H1 (cell line): ENCODE results near the gene MGAT5. TPM values are rescaled to one million over a fixed set of nuclear protein-coding genes. Genes with fewer than 3 reads are reported as not detected.

Experiments
- CTCF ChIA-PET: fragments of 300-600 bp; sonication (Branson Sonifier 250); formaldehyde crosslinking; loops from one replicate; lab custom pipeline; 2021; ENCODE audit not compliant: partially characterized antibody; lab: Charles Lee
- POLR2A ChIA-PET: fragments of 300-600 bp; sonication (Branson Sonifier 250); formaldehyde crosslinking; loops from one replicate; lab custom pipeline; 2021; ENCODE audit warnings: inconsistent platforms; ENCODE audit not compliant: partially characterized antibody; lab: Charles Lee
- DNase-seq, 2 experiments: peaks; one replicate each; pipeline versions ENCODE4 v3.0.0 to v3.0.0-alpha.2; 2010 to 2022; ENCODE audit warnings: low spot score in 2 of 2, low read depth in 1 of 2, mixed read lengths in 1 of 2
- FAIRE-seq: peaks from 2 replicates; lab custom pipeline; 2011; peaks lifted over from hg19 to GRCh38; lab: Jason Lieb, UNC
- H2AFZ ChIP-seq: 2 replicates; pipeline ENCODE4 v1.8.1; 2012; ENCODE audit warnings: low read length, inconsistent platforms
- H2AK5ac ChIP-seq: 2 replicates; pipeline ENCODE4 v1.6.1; 2013; ENCODE audit warnings: low read depth, low read length
- H2BK120ac ChIP-seq: replicated peaks from 2 replicates; pipeline ENCODE3; 2013; ENCODE audit warnings: low read depth, low read length, inconsistent platforms
- H2BK12ac ChIP-seq: 2 replicates; pipeline ENCODE4 v1.6.1; 2013; ENCODE audit warnings: low read depth, low read length
- H2BK15ac ChIP-seq: 2 replicates; pipeline ENCODE4 v1.6.1; 2013; ENCODE audit warnings: low read length
- H2BK20ac ChIP-seq: 2 replicates; pipeline ENCODE4 v1.6.1; 2013; ENCODE audit warnings: low read length
- H2BK5ac ChIP-seq: 2 replicates; pipeline ENCODE4 v1.6.1; 2013; ENCODE audit warnings: low read depth, low read length
- H3K14ac ChIP-seq: 2 replicates; pipeline ENCODE4 v1.6.1; 2013; ENCODE audit warnings: inconsistent platforms; ENCODE audit not compliant: insufficient read length
- H3K18ac ChIP-seq: 2 replicates; pipeline ENCODE4 v1.6.1; 2013; ENCODE audit warnings: low read length; ENCODE audit errors: extremely low read depth
- H3K23ac ChIP-seq: 2 replicates; pipeline ENCODE4 v1.6.1; 2013; ENCODE audit warnings: inconsistent platforms; ENCODE audit not compliant: insufficient read length
- H3K23me2 ChIP-seq: 2 replicates; pipeline ENCODE4 v1.6.1; 2013; ENCODE audit warnings: low read depth, low read length
- H3K27ac ChIP-seq: 2 replicates; pipeline ENCODE4 v1.6.1; 2011; ENCODE audit warnings: low read depth, low read length, inconsistent platforms
- H3K27me3 ChIP-seq, 4 experiments: replicated peaks in 1 of 4; 1 replicate in 1 of 4; 2 replicates in 3 of 4; pipeline versions ENCODE4 v1.6.1 to v1.8.1; 2011 to 2013; ENCODE audit warnings: low read length in 3 of 4, mild to moderate bottlenecking in 3 of 4, inconsistent platforms in 2 of 4, mixed read lengths in 2 of 4, moderate library complexity in 1 of 4; ENCODE audit not compliant: control insufficient read depth in 3 of 4, insufficient read depth in 3 of 4; ENCODE audit errors: extremely low read depth in 1 of 4
- H3K36me3 ChIP-seq, 4 experiments: 2 replicates each; pipeline versions ENCODE4 v1.6.1 to v1.8.1; 2011 to 2013; ENCODE audit warnings: mild to moderate bottlenecking in 4 of 4, low read length in 3 of 4, moderate library complexity in 2 of 4, control low read depth in 1 of 4, inconsistent platforms in 1 of 4; ENCODE audit not compliant: insufficient read depth in 4 of 4, control insufficient read depth in 2 of 4
- H3K4ac ChIP-seq: replicated peaks from 2 replicates; pipeline ENCODE3; 2013; ENCODE audit warnings: low read length, low read depth, mixed read lengths, inconsistent platforms; ENCODE audit not compliant: insufficient read length
- H3K4me1 ChIP-seq, 4 experiments: replicated peaks in 1 of 4; 1 replicate in 1 of 4; 2 replicates in 3 of 4; pipeline versions ENCODE4 v1.6.1 to v1.8.1; 2011 to 2013; ENCODE audit warnings: low read length in 3 of 4, inconsistent platforms in 2 of 4, mixed read lengths in 1 of 4; ENCODE audit not compliant: insufficient read depth in 4 of 4, control insufficient read depth in 3 of 4
- H3K4me2 ChIP-seq, 2 experiments: 2 replicates each; pipeline versions ENCODE4 v1.6.1 to v1.8.1; 2011 to 2013; ENCODE audit warnings: low read depth in 2 of 2, low read length in 2 of 2, control low read depth in 1 of 2, inconsistent platforms in 1 of 2, mild to moderate bottlenecking in 1 of 2; ENCODE audit not compliant: insufficient read depth in 1 of 2
- H3K4me3 ChIP-seq, 4 experiments: fragments of 200-600, 300-600 bp in 1 of 4; sonication (generic), shearing (Covaris generic), sonication (Bioruptor Twin) in 1 of 4; 2 replicates each; pipeline versions ENCODE4 v1.5.1 to v1.8.1; 2011 to 2016; ENCODE audit warnings: low read length in 4 of 4, low read depth in 3 of 4, control low read depth in 2 of 4, inconsistent platforms in 2 of 4, mild to moderate bottlenecking in 2 of 4, mixed read lengths in 1 of 4, moderate library complexity in 1 of 4; ENCODE audit not compliant: insufficient read depth in 2 of 4; ENCODE audit errors: extremely low read depth in 1 of 4
- H3K56ac ChIP-seq: replicated peaks from 2 replicates; pipeline ENCODE3; 2013; ENCODE audit warnings: low read depth, mild to moderate bottlenecking, mixed read lengths, low read length, inconsistent platforms; ENCODE audit not compliant: insufficient read length
- H3K79me1 ChIP-seq: 2 replicates; pipeline ENCODE4 v1.6.1; 2013; ENCODE audit warnings: low read depth, low read length, control low read depth
- H3K79me2 ChIP-seq, 2 experiments: 2 replicates each; pipeline versions ENCODE4 v1.6.1 to v1.8.1; 2012 to 2013; ENCODE audit warnings: low read length in 2 of 2, mild to moderate bottlenecking in 2 of 2, inconsistent platforms in 1 of 2; ENCODE audit not compliant: insufficient read depth in 2 of 2, control insufficient read depth in 1 of 2
- H3K9ac ChIP-seq, 4 experiments: replicated peaks in 1 of 4; 1 replicate in 1 of 4; 2 replicates in 3 of 4; pipeline versions ENCODE4 v1.6.1 to v1.8.1; 2011 to 2013; ENCODE audit warnings: low read depth in 3 of 4, low read length in 3 of 4, control low read depth in 2 of 4, mild to moderate bottlenecking in 2 of 4, moderate library complexity in 2 of 4, inconsistent platforms in 1 of 4; ENCODE audit errors: extremely low read depth in 1 of 4
- H3K9me3 ChIP-seq, 2 experiments: 2 replicates each; pipeline versions ENCODE4 v1.6.1 to v1.8.1; 2012 to 2013; ENCODE audit warnings: mild to moderate bottlenecking in 2 of 2, moderate library complexity in 2 of 2, control low read depth in 1 of 2, inconsistent platforms in 1 of 2, low read depth in 1 of 2, low read length in 1 of 2, mixed read lengths in 1 of 2; ENCODE audit not compliant: insufficient read depth in 2 of 2
- H4K20me1 ChIP-seq, 2 experiments: replicated peaks in 1 of 2; 2 replicates each; pipeline versions ENCODE3 to v1.8.1; 2011 to 2013; ENCODE audit warnings: inconsistent platforms in 2 of 2, low read length in 2 of 2, mild to moderate bottlenecking in 1 of 2; ENCODE audit not compliant: insufficient read depth in 2 of 2, control insufficient read depth in 1 of 2
- H4K5ac ChIP-seq: 2 replicates; pipeline ENCODE4 v1.6.1; 2013; ENCODE audit warnings: low read length, low read depth, mixed read lengths, inconsistent platforms; ENCODE audit not compliant: insufficient read length
- H4K8ac ChIP-seq: 2 replicates; pipeline ENCODE4 v1.8.0; 2013; ENCODE audit warnings: mild to moderate bottlenecking, moderate library complexity, low read length, inconsistent platforms; ENCODE audit not compliant: insufficient read depth; ENCODE audit errors: extremely low read depth
- H4K91ac ChIP-seq: replicated peaks from 2 replicates; pipeline ENCODE3; 2013; ENCODE audit warnings: low read length, mixed read lengths, inconsistent platforms; ENCODE audit not compliant: insufficient read length
- BCL11A ChIP-seq, 2 experiments: IDR thresholded peaks; one replicate each; pipeline ENCODE4 v1.6.1; 2011; ENCODE audit warnings: low read depth in 2 of 2, low read length in 2 of 2, mild to moderate bottlenecking in 2 of 2
- CBX8 ChIP-seq: fragments of 300-800, 300-1000 bp; sonication (generic); IDR thresholded peaks from 2 replicates; pipeline ENCODE4 v1.7.1; 2016; ENCODE audit warnings: low read depth, low read length, borderline replicate concordance
- CEBPB ChIP-seq: IDR thresholded peaks from 2 replicates; pipeline ENCODE4 v1.6.1; 2012; ENCODE audit warnings: low read depth, low read length
- CHD2 ChIP-seq: IDR thresholded peaks from 2 replicates; pipeline ENCODE4 v1.6.1; 2012; ENCODE audit warnings: low read length, improper control_type of control experiment
- CREB1 ChIP-seq: IDR thresholded peaks from 2 replicates; pipeline ENCODE4 v1.6.1; 2012; ENCODE audit warnings: inconsistent platforms
- EGR1 ChIP-seq: IDR thresholded peaks from 2 replicates; pipeline ENCODE4 v1.6.1; 2011; ENCODE audit warnings: low read depth, low read length, borderline replicate concordance
- GTF2F1 ChIP-seq: IDR thresholded peaks from 2 replicates; pipeline ENCODE4 v1.6.1; 2012; ENCODE audit warnings: low read depth, low read length, improper control_type of control experiment, borderline replicate concordance
- HDAC6 ChIP-seq: IDR thresholded peaks from one replicate; pipeline ENCODE4 v1.7.1; 2012; ENCODE audit warnings: low read depth, mild to moderate bottlenecking, inconsistent platforms, low read length, moderate library complexity
- NRF1 ChIP-seq: IDR thresholded peaks from 2 replicates; pipeline ENCODE4 v1.6.1; 2011; ENCODE audit warnings: mild to moderate bottlenecking, low read depth, low read length, improper control_type of control experiment
- POLR2A ChIP-seq, 2 experiments: IDR thresholded peaks; 1 replicate in 1 of 2; 2 replicates in 1 of 2; pipeline ENCODE4 v1.6.1; 2011; ENCODE audit warnings: low read depth in 2 of 2, low read length in 2 of 2, mild to moderate bottlenecking in 2 of 2; ENCODE audit errors: control extremely low read depth in 1 of 2
- POLR2AphosphoS5 ChIP-seq: IDR thresholded peaks from 2 replicates; pipeline ENCODE4 v1.6.1; 2011; ENCODE audit warnings: low read depth, low read length
- POU5F1 ChIP-seq: IDR thresholded peaks from 2 replicates; pipeline ENCODE4 v1.6.1; 2011; ENCODE audit warnings: low read depth, mild to moderate bottlenecking, low read length, moderate library complexity
- SIN3A ChIP-seq, 2 experiments: IDR thresholded peaks in 1 of 2; conservative IDR thresholded peaks in 1 of 2; 2 replicates each; pipeline ENCODE4 v1.6.1; 2011 to 2012; ENCODE audit warnings: low read length in 2 of 2, improper control_type of control experiment in 1 of 2, low read depth in 1 of 2, mild to moderate bottlenecking in 1 of 2
- SIRT6 ChIP-seq: IDR thresholded peaks from one replicate; pipeline ENCODE4 v1.7.1; 2012; ENCODE audit warnings: low read length, inconsistent platforms
- TBP ChIP-seq: IDR thresholded peaks from 2 replicates; pipeline ENCODE4 v1.6.1; 2011; ENCODE audit warnings: low read depth, low read length, improper control_type of control experiment
- ZNF274 ChIP-seq: IDR thresholded peaks from 2 replicates; pipeline ENCODE4 v1.7.0; 2012; ENCODE audit warnings: low read length, borderline replicate concordance; ENCODE audit errors: extremely low read depth
- WGBS, 2 experiments: shearing (Covaris generic) in 1 of 2; methylation state at CpG; one replicate each; pipeline versions ENCODE4 v1.1.6 to v1.1.7; 2013 to 2015; ENCODE audit warnings: low lambda C conversion rate in 2 of 2, mixed read lengths in 2 of 2, inconsistent platforms in 1 of 2, low coverage in 1 of 2, missing lambda C conversion rate in 1 of 2; ENCODE audit not compliant: insufficient replicate concordance in 2 of 2, insufficient coverage in 1 of 2, insufficient read length in 1 of 2; ENCODE audit errors: extremely low coverage in 1 of 2, missing lambda C conversion rate in 1 of 2; 5-methylcytosine and 5-hydroxymethylcytosine counted together
- polyA plus RNA-seq, 7 experiments: library from polyadenylated mRNA; depleted of rRNA in 3 of 7; stranded (reverse) in 5 of 7; unstranded in 2 of 7; fragments of >200 nt in 5 of 7; fragments of 200-250 nt in 2 of 7; gene quantifications; 1 replicate in 5 of 7; 2 replicates in 1 of 7; 4 replicates in 1 of 7; pipeline versions ENCODE4 v1.2.1 to v1.2.3, GENCODE V29; 2011 to 2013; ENCODE audit warnings: missing spikeins in 2 of 7, mixed read lengths in 2 of 7
- total RNA-seq: library from RNA; stranded (reverse); fragmentation: NEBNext Ultra II Directional; extraction: Animal tissue kit (Norgen Biotek cat#: 25700); gene quantifications from 2 replicates; pipeline ENCODE4 v1.2.1, GENCODE V29; 2021

Gene MGAT5
- total and polyA plus RNA-seq, 2 of the 8 experiments (the other 6 are each of a cell fraction or from before 2014, with no cell fraction given) = 11.2 to 49.2 TPM

DNA sequence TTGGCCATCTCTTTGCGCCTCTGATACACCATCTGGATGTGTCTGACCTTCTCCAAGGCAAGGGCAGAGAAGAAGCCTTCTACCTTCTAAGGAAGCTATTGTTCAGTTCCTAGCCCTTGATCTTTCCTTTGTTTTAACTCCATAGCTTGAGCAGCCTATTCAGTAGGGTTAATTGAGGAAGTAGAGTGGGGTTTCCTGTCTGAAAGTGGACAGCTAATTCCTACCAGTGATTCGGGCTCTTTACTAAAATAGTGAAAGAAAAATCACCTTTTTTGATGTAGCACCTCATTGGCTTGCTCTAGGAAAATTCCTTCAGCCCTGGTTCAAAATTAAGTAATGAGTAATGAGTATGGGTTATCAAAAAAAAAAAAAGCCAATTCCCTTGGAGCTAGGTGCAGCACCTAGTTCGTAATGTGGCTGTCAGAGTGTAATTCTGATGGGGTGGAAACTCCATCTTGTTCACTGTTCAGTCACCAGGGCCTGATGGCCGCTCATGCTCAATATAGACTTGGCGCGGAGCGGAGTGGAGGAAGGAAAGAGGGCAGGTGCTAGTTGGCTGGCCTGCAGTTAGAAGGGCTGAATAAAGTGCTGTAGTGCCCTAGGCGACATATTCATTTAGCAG, 2.9 kb upstream of the MGAT5 start:
- Histone ChIP-seq H3K4me1 (no peaks in the 10 kb centered on the region), H3K27ac (no peak overlapping the region), H3K56ac (no peak overlapping the region), H4K91ac (no peak overlapping the region), H3K14ac (no peak overlapping the region), H3K36me3 (peaks cover 0 to 10% (median 1%) of the 10 kb centered on the region in 4 experiments; a peak in 3 of 8 replicates), H2BK5ac (no peak overlapping the region), H3K4ac (no peak overlapping the region), H3K79me1 (peaks cover 6% of the 10 kb centered on the region), H3K9me3 (no peaks in the 10 kb centered on the region), H3K4me2 (no peak overlapping the region), H4K20me1 (peaks cover 2 to 3% of the 10 kb centered on the region in 2 experiments), H2BK120ac (no peak overlapping the region), H3K23me2 (no peaks in the 10 kb centered on the region; the same call in 1 of the 2 replicates), H2BK15ac (no peak overlapping the region), H3K27me3 (no peaks in the 10 kb centered on the region), H2BK12ac (no peak overlapping the region), H2AFZ (no peak overlapping the region), H3K4me3 (no peak overlapping the region), H2BK20ac (no peak overlapping the region), H2AK5ac (no peak overlapping the region), H3K79me2 (peaks cover 0 to 58% of the 10 kb centered on the region in 2 experiments; a peak in 2 of 4 replicates), H3K9ac (no peak overlapping the region), H4K8ac (no peak overlapping the region), H3K18ac (no peak overlapping the region), H3K23ac (no peak overlapping the region), H4K5ac (no peak overlapping the region)
- POLR2A ChIA-PET = no interaction called here
- no peak for DNase-seq
- no peak for FAIRE-seq
- WGBS, 2 experiments = 93% methylated on average over 8 of the region's 8 CpGs; no CpG with 5 or more reads in 1 of the 2 experiments
- CTCF ChIA-PET = interaction anchor here (0.6 to 2.6 kb wide), 7 partner anchors 9 to 248 kb away, joined by 3 to 9 read pairs (median 3); no protein-coding TSS in a partner anchor
- TF ChIP-seq CBX8 (no peak), NRF1 (no peak), SIN3A (conservative IDR thresholded peaks at IDR 0.05 in 1 of 2, IDR thresholded peaks at IDR 0.05 in 1 of 2; ENCODE audit: low read depth in 1 of 2, low read length in 2 of 2) (no peak), GTF2F1 (no peak), POLR2A (IDR thresholded peaks at IDR 0.05; ENCODE audit: control extremely low read depth in 1 of 2, low read depth in 2 of 2, low read length in 2 of 2) (no peak), HDAC6 (no peak), ZNF274 (no peak), POU5F1 (no peak), BCL11A (IDR thresholded peaks at IDR 0.05; ENCODE audit: low read depth in 2 of 2, low read length in 2 of 2) (no peak), CEBPB (no peak), CHD2 (no peak), SIRT6 (no peak), CREB1 (no peak), POLR2AphosphoS5 (no peak), TBP (no peak), EGR1 (no peak)
